H1 (cell line): ENCODE measurements around the gene DSCAM. TPM values are rescaled to one million over a fixed set of nuclear protein-coding genes. Genes with fewer than 3 reads are reported as not detected.
A peak's percentile ranks its signal among the peaks of the same experiment; 100 is the strongest.

Source experiments
- CTCF ChIA-PET: fragments of 300-600 bp; sonication (Branson Sonifier 250); formaldehyde crosslinking; loops from one replicate; lab custom pipeline; 2021; ENCODE audit not compliant: partially characterized antibody; lab: Charles Lee
- POLR2A ChIA-PET: fragments of 300-600 bp; sonication (Branson Sonifier 250); formaldehyde crosslinking; loops from one replicate; lab custom pipeline; 2021; ENCODE audit warnings: inconsistent platforms; ENCODE audit not compliant: partially characterized antibody; lab: Charles Lee
- DNase-seq, 2 experiments: peaks; one replicate each; pipeline versions ENCODE4 v3.0.0 to v3.0.0-alpha.2; 2010 to 2022; ENCODE audit warnings: low spot score in 2 of 2, low read depth in 1 of 2, mixed read lengths in 1 of 2
- FAIRE-seq: peaks from 2 replicates; lab custom pipeline; 2011; peaks lifted over from hg19 to GRCh38; lab: Jason Lieb, UNC
- H2AFZ ChIP-seq: 2 replicates; pipeline ENCODE4 v1.8.1; 2012; ENCODE audit warnings: low read length, inconsistent platforms
- H2AK5ac ChIP-seq: 2 replicates; pipeline ENCODE4 v1.6.1; 2013; ENCODE audit warnings: low read depth, low read length
- H2BK120ac ChIP-seq: replicated peaks from 2 replicates; pipeline ENCODE3; 2013; ENCODE audit warnings: low read depth, low read length, inconsistent platforms
- H2BK12ac ChIP-seq: 2 replicates; pipeline ENCODE4 v1.6.1; 2013; ENCODE audit warnings: low read depth, low read length
- H2BK15ac ChIP-seq: 2 replicates; pipeline ENCODE4 v1.6.1; 2013; ENCODE audit warnings: low read length
- H2BK20ac ChIP-seq: 2 replicates; pipeline ENCODE4 v1.6.1; 2013; ENCODE audit warnings: low read length
- H2BK5ac ChIP-seq: 2 replicates; pipeline ENCODE4 v1.6.1; 2013; ENCODE audit warnings: low read depth, low read length
- H3K14ac ChIP-seq: 2 replicates; pipeline ENCODE4 v1.6.1; 2013; ENCODE audit warnings: inconsistent platforms; ENCODE audit not compliant: insufficient read length
- H3K18ac ChIP-seq: 2 replicates; pipeline ENCODE4 v1.6.1; 2013; ENCODE audit warnings: low read length; ENCODE audit errors: extremely low read depth
- H3K23ac ChIP-seq: 2 replicates; pipeline ENCODE4 v1.6.1; 2013; ENCODE audit warnings: inconsistent platforms; ENCODE audit not compliant: insufficient read length
- H3K23me2 ChIP-seq: 2 replicates; pipeline ENCODE4 v1.6.1; 2013; ENCODE audit warnings: low read depth, low read length
- H3K27ac ChIP-seq: 2 replicates; pipeline ENCODE4 v1.6.1; 2011; ENCODE audit warnings: low read depth, low read length, inconsistent platforms
- H3K27me3 ChIP-seq, 4 experiments: replicated peaks in 1 of 4; 1 replicate in 1 of 4; 2 replicates in 3 of 4; pipeline versions ENCODE4 v1.6.1 to v1.8.1; 2011 to 2013; ENCODE audit warnings: low read length in 3 of 4, mild to moderate bottlenecking in 3 of 4, inconsistent platforms in 2 of 4, mixed read lengths in 2 of 4, moderate library complexity in 1 of 4; ENCODE audit not compliant: control insufficient read depth in 3 of 4, insufficient read depth in 3 of 4; ENCODE audit errors: extremely low read depth in 1 of 4
- H3K36me3 ChIP-seq, 4 experiments: 2 replicates each; pipeline versions ENCODE4 v1.6.1 to v1.8.1; 2011 to 2013; ENCODE audit warnings: mild to moderate bottlenecking in 4 of 4, low read length in 3 of 4, moderate library complexity in 2 of 4, control low read depth in 1 of 4, inconsistent platforms in 1 of 4; ENCODE audit not compliant: insufficient read depth in 4 of 4, control insufficient read depth in 2 of 4
- H3K4ac ChIP-seq: replicated peaks from 2 replicates; pipeline ENCODE3; 2013; ENCODE audit warnings: low read length, low read depth, mixed read lengths, inconsistent platforms; ENCODE audit not compliant: insufficient read length
- H3K4me1 ChIP-seq, 4 experiments: replicated peaks in 1 of 4; 1 replicate in 1 of 4; 2 replicates in 3 of 4; pipeline versions ENCODE4 v1.6.1 to v1.8.1; 2011 to 2013; ENCODE audit warnings: low read length in 3 of 4, inconsistent platforms in 2 of 4, mixed read lengths in 1 of 4; ENCODE audit not compliant: insufficient read depth in 4 of 4, control insufficient read depth in 3 of 4
- H3K4me2 ChIP-seq, 2 experiments: 2 replicates each; pipeline versions ENCODE4 v1.6.1 to v1.8.1; 2011 to 2013; ENCODE audit warnings: low read depth in 2 of 2, low read length in 2 of 2, control low read depth in 1 of 2, inconsistent platforms in 1 of 2, mild to moderate bottlenecking in 1 of 2; ENCODE audit not compliant: insufficient read depth in 1 of 2
- H3K4me3 ChIP-seq, 4 experiments: fragments of 200-600, 300-600 bp in 1 of 4; sonication (generic), shearing (Covaris generic), sonication (Bioruptor Twin) in 1 of 4; 2 replicates each; pipeline versions ENCODE4 v1.5.1 to v1.8.1; 2011 to 2016; ENCODE audit warnings: low read length in 4 of 4, low read depth in 3 of 4, control low read depth in 2 of 4, inconsistent platforms in 2 of 4, mild to moderate bottlenecking in 2 of 4, mixed read lengths in 1 of 4, moderate library complexity in 1 of 4; ENCODE audit not compliant: insufficient read depth in 2 of 4; ENCODE audit errors: extremely low read depth in 1 of 4
- H3K56ac ChIP-seq: replicated peaks from 2 replicates; pipeline ENCODE3; 2013; ENCODE audit warnings: low read depth, mild to moderate bottlenecking, mixed read lengths, low read length, inconsistent platforms; ENCODE audit not compliant: insufficient read length
- H3K79me1 ChIP-seq: 2 replicates; pipeline ENCODE4 v1.6.1; 2013; ENCODE audit warnings: low read depth, low read length, control low read depth
- H3K79me2 ChIP-seq, 2 experiments: 2 replicates each; pipeline versions ENCODE4 v1.6.1 to v1.8.1; 2012 to 2013; ENCODE audit warnings: low read length in 2 of 2, mild to moderate bottlenecking in 2 of 2, inconsistent platforms in 1 of 2; ENCODE audit not compliant: insufficient read depth in 2 of 2, control insufficient read depth in 1 of 2
- H3K9ac ChIP-seq, 4 experiments: replicated peaks in 1 of 4; 1 replicate in 1 of 4; 2 replicates in 3 of 4; pipeline versions ENCODE4 v1.6.1 to v1.8.1; 2011 to 2013; ENCODE audit warnings: low read depth in 3 of 4, low read length in 3 of 4, control low read depth in 2 of 4, mild to moderate bottlenecking in 2 of 4, moderate library complexity in 2 of 4, inconsistent platforms in 1 of 4; ENCODE audit errors: extremely low read depth in 1 of 4
- H3K9me3 ChIP-seq, 2 experiments: 2 replicates each; pipeline versions ENCODE4 v1.6.1 to v1.8.1; 2012 to 2013; ENCODE audit warnings: mild to moderate bottlenecking in 2 of 2, moderate library complexity in 2 of 2, control low read depth in 1 of 2, inconsistent platforms in 1 of 2, low read depth in 1 of 2, low read length in 1 of 2, mixed read lengths in 1 of 2; ENCODE audit not compliant: insufficient read depth in 2 of 2
- H4K20me1 ChIP-seq, 2 experiments: replicated peaks in 1 of 2; 2 replicates each; pipeline versions ENCODE3 to v1.8.1; 2011 to 2013; ENCODE audit warnings: inconsistent platforms in 2 of 2, low read length in 2 of 2, mild to moderate bottlenecking in 1 of 2; ENCODE audit not compliant: insufficient read depth in 2 of 2, control insufficient read depth in 1 of 2
- H4K5ac ChIP-seq: 2 replicates; pipeline ENCODE4 v1.6.1; 2013; ENCODE audit warnings: low read length, low read depth, mixed read lengths, inconsistent platforms; ENCODE audit not compliant: insufficient read length
- H4K8ac ChIP-seq: 2 replicates; pipeline ENCODE4 v1.8.0; 2013; ENCODE audit warnings: mild to moderate bottlenecking, moderate library complexity, low read length, inconsistent platforms; ENCODE audit not compliant: insufficient read depth; ENCODE audit errors: extremely low read depth
- H4K91ac ChIP-seq: replicated peaks from 2 replicates; pipeline ENCODE3; 2013; ENCODE audit warnings: low read length, mixed read lengths, inconsistent platforms; ENCODE audit not compliant: insufficient read length
- BACH1 ChIP-seq: IDR thresholded peaks from 2 replicates; pipeline ENCODE4 v1.6.1; 2012; ENCODE audit warnings: low read length, improper control_type of control experiment
- CHD2 ChIP-seq: IDR thresholded peaks from 2 replicates; pipeline ENCODE4 v1.6.1; 2012; ENCODE audit warnings: low read length, improper control_type of control experiment
- GTF2F1 ChIP-seq: IDR thresholded peaks from 2 replicates; pipeline ENCODE4 v1.6.1; 2012; ENCODE audit warnings: low read depth, low read length, improper control_type of control experiment, borderline replicate concordance
- RXRA ChIP-seq: IDR thresholded peaks from 2 replicates; pipeline ENCODE4 v1.6.1; 2011; ENCODE audit warnings: low read depth, mild to moderate bottlenecking, low read length, moderate library complexity; ENCODE audit not compliant: insufficient read depth
- WGBS, 2 experiments: shearing (Covaris generic) in 1 of 2; methylation state at CpG; one replicate each; pipeline versions ENCODE4 v1.1.6 to v1.1.7; 2013 to 2015; ENCODE audit warnings: low lambda C conversion rate in 2 of 2, mixed read lengths in 2 of 2, inconsistent platforms in 1 of 2, low coverage in 1 of 2, missing lambda C conversion rate in 1 of 2; ENCODE audit not compliant: insufficient replicate concordance in 2 of 2, insufficient coverage in 1 of 2, insufficient read length in 1 of 2; ENCODE audit errors: extremely low coverage in 1 of 2, missing lambda C conversion rate in 1 of 2; 5-methylcytosine and 5-hydroxymethylcytosine counted together
- polyA plus RNA-seq, 7 experiments: library from polyadenylated mRNA; depleted of rRNA in 3 of 7; stranded (reverse) in 5 of 7; unstranded in 2 of 7; fragments of >200 nt in 5 of 7; fragments of 200-250 nt in 2 of 7; gene quantifications; 1 replicate in 5 of 7; 2 replicates in 1 of 7; 4 replicates in 1 of 7; pipeline versions ENCODE4 v1.2.1 to v1.2.3, GENCODE V29; 2011 to 2013; ENCODE audit warnings: missing spikeins in 2 of 7, mixed read lengths in 2 of 7
- total RNA-seq: library from RNA; stranded (reverse); fragmentation: NEBNext Ultra II Directional; extraction: Animal tissue kit (Norgen Biotek cat#: 25700); gene quantifications from 2 replicates; pipeline ENCODE4 v1.2.1, GENCODE V29; 2021
- TF ChIP-seq, protein P1 (sequence below), 3 experiments: IDR thresholded peaks; 1 replicate in 2 of 3; 2 replicates in 1 of 3; pipeline versions ENCODE4 v1.5.1 to v1.6.1; 2011; ENCODE audit warnings: low read length in 3 of 3, mild to moderate bottlenecking in 3 of 3, inconsistent platforms in 2 of 3, low read depth in 1 of 3, moderate library complexity in 1 of 3; ENCODE audit not compliant: insufficient read depth in 1 of 3; ENCODE audit errors: control extremely low read depth in 1 of 3

The DSCAM gene
- total and polyA plus RNA-seq, 2 of the 8 experiments (the other 6 are each of a cell fraction or from before 2014, with no cell fraction given), result 0.02 to 0.15 TPM

GRCh38 chr21:40662889-40663288 is 184.1 kb downstream of the DSCAM start:
- H3K14ac ChIP-seq, result no peak overlapping the region
- no peaks in the 10 kb centered on the region for H4K20me1 ChIP-seq
- no peak overlapping the region for H4K5ac ChIP-seq
- no peak overlapping the region for H4K8ac ChIP-seq
- no peak overlapping the region for H2BK20ac ChIP-seq
- H2BK12ac ChIP-seq, result no peak overlapping the region; the same call in 1 of the 2 replicates
- DNase-seq (no peak), FAIRE-seq (no peak)
- peak overlapping the region; percentile 7; the same call in 1 of the 2 replicates for H2BK5ac ChIP-seq
- no peak overlapping the region for H3K4me2 ChIP-seq
- no peak overlapping the region for H3K23ac ChIP-seq
- no peaks in the 10 kb centered on the region for H3K4me1 ChIP-seq
- no peaks in the 10 kb centered on the region for H3K27me3 ChIP-seq
- peak overlapping the region; percentile 51 for H4K91ac ChIP-seq
- no peak overlapping the region for H3K4ac ChIP-seq
- no peak overlapping the region for H3K56ac ChIP-seq
- H2BK15ac ChIP-seq, result peak overlapping the region; percentile 84; the same call in 1 of the 2 replicates
- H3K4me3 ChIP-seq, result no peak overlapping the region
- no peaks in the 10 kb centered on the region for H3K36me3 ChIP-seq
- no peak overlapping the region for H2AK5ac ChIP-seq
- H3K18ac ChIP-seq, result no peak overlapping the region
- H3K23me2 ChIP-seq, result no peaks in the 10 kb centered on the region
- ChIA-PET CTCF (no interaction called here), POLR2A (no interaction called here)
- H3K27ac ChIP-seq, result no peak overlapping the region
- H3K79me2 ChIP-seq, result no peaks in the 10 kb centered on the region
- no peak overlapping the region for H2BK120ac ChIP-seq
- H3K79me1 ChIP-seq, result no peaks in the 10 kb centered on the region
- H2AFZ ChIP-seq, result no peak overlapping the region
- WGBS, 2 experiments, result 97% methylated on average over 2 of the region's 2 CpGs; no CpG with 5 or more reads in 1 of the 2 experiments
- H3K9ac ChIP-seq, result no peak overlapping the region
- H3K9me3 ChIP-seq, result no peaks in the 10 kb centered on the region
- TF ChIP-seq CHD2 (no peak), BACH1 (no peak), GTF2F1 (no peak), RXRA (no peak)
- TF ChIP-seq, protein P1, sequence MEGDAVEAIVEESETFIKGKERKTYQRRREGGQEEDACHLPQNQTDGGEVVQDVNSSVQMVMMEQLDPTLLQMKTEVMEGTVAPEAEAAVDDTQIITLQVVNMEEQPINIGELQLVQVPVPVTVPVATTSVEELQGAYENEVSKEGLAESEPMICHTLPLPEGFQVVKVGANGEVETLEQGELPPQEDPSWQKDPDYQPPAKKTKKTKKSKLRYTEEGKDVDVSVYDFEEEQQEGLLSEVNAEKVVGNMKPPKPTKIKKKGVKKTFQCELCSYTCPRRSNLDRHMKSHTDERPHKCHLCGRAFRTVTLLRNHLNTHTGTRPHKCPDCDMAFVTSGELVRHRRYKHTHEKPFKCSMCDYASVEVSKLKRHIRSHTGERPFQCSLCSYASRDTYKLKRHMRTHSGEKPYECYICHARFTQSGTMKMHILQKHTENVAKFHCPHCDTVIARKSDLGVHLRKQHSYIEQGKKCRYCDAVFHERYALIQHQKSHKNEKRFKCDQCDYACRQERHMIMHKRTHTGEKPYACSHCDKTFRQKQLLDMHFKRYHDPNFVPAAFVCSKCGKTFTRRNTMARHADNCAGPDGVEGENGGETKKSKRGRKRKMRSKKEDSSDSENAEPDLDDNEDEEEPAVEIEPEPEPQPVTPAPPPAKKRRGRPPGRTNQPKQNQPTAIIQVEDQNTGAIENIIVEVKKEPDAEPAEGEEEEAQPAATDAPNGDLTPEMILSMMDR (IDR thresholded peaks at IDR 0.05; ENCODE audit: control extremely low read depth in 1 of 3, insufficient read depth in 1 of 3, low read depth in 1 of 3, low read length in 3 of 3), result no peak
